SW 1271 (cell line): ENCODE data around the gene KCNQ5.
A peak's percentile ranks its signal among the peaks of the same experiment; 100 is the strongest.

Source experiments
- DNase-seq, 2 experiments: peaks; one replicate each; lab custom pipeline; 2025; lab: John Stamatoyannopoulos, UW

KCNQ5 gene

DNA sequence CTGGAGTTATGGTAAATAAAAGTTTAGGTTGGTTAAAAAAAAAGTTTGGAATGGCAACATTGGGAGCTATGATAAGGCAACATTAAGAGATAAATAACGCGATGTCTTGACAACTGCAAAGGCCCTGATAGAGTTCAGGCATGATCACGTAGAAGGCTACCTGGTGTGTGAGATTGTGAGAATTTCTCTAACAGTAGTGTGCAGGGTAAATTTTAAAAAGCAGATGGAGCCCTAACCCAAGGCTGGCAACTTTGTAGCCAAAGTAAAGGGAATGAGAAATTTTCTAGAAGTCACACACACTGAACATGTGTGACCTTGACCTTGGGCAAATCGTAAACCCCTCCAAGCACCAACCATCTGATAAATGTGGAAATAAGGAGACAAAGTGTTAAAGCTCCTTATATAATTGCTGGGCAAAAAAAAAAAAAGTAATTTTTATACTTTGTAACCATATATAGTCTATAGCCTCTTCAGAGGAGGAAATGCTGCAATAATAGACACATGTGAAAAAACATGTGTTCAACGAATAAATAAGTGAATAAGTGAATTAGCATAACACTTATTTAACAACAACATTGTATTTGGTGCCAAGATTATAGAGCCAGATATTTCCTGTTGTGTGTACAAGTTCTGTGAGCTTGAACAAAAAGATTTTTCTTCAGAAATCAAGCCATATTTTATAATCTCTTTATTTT lies 18.2 kb downstream of the KCNQ5 start:
- DNase-seq, result no peak

DNA sequence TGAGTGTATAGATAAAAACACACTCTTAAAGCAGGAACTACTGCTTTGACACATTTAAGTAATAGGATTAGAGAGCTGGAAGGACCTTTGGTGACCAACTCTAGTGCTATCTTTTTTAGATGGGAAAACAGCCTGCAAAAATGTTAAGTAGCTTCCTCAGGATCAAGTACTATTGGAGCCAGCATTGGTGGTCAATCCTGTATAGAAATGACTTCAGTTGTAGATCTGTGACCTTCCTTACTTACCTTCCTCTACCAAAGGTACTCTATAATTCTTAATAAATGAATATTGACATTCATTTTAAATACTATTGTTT lies 18.7 kb downstream of the KCNQ5 start:
- DNase-seq, result no peak

DNA sequence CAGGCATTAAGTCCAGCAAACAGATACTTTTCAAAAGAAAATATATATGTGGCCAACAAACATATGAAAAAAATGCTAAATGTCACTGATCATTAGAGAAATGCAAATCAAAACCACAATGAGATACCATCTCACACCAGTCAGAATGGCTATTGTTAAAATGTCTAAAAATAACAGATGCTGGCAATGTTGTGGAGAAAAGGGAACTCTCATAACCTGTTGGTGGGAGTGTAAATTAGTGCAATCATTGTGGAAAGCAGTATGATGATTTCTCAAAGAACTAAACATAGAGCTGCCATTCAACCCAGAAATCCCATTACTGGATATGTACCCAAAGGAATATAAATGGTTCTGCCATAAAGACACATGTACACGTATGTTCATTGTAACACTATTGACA lies 20.6 kb downstream of the KCNQ5 start:
- no peak for DNase-seq

DNA sequence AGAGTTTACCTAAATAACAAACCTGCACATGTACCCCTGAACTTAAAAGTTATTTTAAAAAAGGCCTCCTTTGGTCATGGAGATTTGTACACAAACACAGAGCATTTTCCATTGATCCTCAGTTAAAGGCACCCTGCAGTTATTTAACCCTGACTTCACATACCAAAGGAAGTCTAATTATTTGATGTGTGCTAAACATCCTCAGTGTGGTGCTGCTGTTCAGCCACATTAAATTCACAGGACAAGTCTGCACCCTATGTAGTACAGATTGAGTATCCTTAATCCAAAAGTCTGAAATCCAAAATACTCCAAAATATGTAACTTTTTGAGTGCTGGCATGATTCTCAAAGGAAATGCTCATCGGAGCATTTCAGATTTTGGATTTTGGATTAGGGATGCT lies 21.4 kb downstream of the KCNQ5 start:
- DNase-seq, result no peak

DNA sequence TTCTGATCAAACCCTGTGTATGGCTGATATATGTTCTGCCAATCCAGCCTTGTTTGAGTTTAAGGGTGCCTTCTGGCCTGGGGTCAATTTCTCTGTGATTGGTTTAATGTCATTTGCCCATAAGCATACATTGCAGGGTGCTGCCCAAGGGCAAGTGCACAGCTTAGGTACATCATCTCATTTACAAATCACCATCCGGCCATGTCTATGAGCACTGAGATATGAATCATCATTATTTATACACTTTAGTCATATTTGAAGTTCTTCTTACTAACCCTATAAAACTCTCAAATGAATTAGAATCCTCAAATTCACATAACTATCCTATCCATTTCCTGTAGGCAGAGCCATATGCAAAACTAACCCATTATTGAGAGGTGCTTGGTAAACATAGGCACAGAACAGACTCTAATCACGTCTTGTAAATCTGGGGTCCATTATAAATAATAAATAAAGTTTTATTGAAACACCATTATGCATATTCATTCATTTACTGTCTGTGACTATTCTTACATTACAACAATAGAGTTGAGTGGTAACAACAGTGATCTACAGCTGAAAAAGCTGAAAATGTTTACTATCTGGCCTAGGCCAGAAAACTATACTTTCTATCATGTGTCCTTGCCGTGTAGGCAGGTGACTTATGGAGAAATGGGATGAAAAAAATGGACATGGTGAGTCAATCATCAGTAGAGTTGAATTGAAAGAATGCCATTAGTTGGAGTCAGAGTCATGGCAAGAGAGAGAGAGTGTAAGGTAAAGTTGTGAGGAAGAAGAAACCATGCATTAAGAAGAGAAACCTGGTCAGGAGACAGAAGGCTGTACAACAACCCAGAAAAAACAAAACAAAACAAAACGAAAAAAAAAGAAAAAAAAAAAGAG lies 25.0 kb downstream of the KCNQ5 start:
- DNase-seq, result no peak

DNA sequence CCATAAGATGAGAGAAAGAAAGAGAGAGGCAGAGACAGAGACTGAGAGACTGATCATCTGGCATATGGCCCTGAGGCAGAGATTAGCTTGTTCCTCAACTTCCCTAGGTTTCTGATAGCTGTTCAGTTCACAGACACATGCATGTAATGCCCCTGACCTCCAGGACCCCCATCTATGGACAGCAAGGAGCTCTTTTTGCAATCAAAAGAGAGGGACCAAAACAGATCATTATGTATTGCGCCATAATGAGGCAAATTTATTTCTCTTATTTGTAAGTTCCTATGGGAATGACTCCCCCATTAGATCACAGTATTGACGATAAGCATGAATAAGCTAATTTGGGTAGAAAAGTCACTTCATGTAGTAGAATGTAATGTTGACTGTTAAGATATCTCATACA lies 25.6 kb downstream of the KCNQ5 start:
- DNase-seq, result no peak

DNA sequence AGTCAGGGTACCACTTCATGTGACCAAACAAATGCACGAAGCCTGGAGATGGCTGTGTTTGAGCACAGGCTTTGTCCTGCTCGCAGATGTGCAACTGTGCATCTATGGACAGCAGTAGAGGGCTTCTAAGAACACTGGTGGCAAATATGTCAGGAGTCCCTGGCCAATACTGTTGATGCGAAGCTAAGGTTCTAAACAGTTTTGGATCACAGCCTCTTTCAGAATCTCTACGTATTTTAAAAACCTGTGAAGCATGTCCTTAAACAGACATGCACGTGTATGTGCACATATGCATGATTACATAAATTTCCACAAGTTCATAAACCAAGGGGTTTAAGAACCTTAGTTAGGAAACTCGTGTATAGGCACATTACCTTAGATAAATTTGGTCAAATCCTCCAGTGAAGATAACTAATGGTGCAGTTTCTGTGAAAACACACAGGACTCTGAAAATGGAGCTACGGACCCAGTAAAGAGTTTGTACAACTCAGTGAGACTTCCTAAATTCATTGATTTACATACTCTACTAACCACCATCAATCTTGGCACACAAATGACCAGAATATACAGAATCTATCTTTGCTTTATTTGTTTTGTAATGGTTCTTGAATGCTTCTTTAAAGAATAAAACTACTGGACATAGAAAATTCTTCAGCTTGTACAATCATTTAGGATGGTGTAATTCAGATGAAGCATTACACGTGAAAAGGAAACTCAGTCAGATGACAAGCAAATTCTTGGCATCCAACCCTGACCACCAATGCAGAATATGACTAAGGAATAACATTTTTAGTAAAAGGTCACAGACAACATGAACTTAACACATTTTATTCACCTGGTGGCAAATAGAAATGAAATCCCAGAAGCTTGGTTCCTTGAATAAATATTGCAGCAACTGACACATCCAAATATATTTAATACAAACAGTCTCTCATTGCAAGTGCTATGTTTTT lies 27.4 kb downstream of the KCNQ5 start:
- DNase-seq, result peak in 1 of 2 experiments; percentile 17

DNA sequence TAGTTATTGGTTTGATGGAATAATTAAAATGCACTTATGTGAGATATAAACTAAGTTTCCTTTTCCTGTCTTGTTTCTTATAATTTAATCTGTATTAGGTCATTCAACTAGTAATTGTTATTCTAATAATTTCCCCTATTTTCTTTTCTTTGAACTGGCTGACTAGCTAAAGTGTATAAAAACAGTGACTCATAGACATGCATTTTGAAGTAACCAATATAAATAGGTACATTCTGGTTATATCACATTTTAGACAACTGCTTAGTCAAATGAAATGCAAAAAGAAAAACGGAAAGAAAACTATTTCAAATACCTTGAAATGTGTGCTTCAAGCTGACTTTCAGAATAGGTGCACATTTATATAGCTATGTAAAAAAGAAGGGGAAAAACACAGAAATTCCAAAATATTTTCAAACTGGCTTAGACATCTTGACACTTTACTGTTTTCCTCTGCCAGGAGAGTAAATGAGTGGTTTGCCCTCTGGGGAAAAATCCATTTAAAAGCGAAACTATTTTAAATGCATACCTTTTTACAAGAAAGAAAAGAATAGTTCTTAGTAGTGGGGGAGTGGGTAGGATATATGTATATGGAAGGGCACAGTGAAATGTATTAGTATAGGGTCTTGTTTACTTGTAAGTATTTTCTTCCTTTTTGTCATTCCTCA lies 28.3 kb downstream of the KCNQ5 start:
- DNase-seq, result no peak

DNA sequence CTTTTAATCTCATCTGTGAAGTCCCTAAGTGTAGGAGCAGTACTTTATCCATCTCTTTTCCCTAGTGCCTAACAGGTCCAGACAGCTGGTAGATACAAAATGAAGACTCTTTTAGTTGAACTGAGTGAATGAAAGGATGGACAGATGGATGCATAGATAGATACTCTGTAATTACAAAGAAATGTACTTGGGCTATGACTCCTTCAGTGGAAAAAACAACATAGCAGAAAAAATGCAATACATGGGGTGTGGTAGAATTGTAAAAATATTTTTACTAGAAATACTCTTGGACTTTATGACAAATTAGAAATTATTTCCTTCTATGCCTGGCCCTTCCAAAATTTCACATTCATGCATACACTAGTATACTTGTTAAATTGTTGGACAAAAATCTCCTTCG lies 29.3 kb downstream of the KCNQ5 start:
- DNase-seq, result no peak

DNA sequence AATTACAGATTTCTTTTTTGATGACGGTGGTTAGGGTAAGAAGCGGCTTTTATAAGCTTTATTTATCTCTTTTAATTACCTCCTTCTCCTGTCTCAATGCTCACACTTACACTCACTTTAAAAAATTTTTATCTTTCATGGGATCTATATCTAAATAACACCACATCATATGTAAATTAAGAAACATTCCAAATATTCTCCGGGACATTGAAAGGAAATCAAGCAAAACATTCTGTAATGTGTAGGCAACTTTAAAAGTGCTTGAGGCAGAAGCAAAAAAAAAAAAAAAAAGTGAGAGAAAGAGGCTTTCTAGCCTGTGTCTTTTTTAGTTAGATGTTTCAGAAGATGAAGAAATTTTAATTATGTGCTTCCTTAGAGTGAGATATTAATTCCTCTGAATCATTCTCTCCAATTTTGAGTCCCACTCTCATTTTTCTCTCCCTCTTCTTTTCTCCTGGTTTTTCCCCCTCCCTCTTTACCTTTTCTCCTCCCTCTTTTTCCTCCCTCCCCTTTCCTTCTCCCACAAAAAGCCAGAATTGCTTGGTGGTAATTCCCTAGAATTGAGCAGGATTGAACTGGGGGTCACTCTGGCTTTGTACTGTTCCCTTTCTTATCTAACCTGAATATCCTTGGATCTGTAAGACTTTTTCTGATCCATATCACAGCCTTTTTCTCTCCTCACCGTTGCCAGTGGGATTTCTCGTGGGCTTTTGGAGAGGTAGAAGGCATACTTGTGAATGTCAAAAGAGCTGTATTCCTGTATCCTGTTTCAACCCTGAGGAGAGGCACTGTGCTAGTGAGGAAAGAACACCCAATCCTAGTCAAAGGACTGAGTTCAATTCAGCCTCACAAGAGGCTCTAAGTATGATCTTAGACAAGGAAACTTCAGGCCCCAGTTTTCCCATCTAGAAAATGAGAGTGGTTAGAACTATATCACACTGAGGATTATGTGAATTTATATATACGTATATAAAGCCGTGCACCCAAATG lies 30.4 kb downstream of the KCNQ5 start:
- no peak for DNase-seq

DNA sequence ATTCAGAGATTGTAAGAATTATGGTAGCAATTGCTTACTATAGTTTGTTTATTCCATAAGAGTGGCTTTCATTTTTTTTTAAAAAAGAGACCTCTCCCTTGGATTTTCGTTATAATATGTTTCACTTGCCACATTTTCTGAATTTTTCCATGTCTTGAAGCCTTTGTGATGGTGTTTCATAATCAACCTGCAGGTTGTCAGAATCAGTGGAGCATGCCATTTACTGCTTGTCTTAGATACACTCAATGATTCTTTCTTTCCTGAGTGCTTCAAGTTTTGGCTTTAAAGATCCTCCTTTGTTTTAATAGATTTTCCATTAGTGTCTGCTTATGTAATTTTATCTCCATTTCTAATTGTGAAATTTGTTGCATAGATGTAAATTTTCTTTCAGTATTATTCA lies 31.2 kb downstream of the KCNQ5 start:
- DNase-seq, result no peak

DNA sequence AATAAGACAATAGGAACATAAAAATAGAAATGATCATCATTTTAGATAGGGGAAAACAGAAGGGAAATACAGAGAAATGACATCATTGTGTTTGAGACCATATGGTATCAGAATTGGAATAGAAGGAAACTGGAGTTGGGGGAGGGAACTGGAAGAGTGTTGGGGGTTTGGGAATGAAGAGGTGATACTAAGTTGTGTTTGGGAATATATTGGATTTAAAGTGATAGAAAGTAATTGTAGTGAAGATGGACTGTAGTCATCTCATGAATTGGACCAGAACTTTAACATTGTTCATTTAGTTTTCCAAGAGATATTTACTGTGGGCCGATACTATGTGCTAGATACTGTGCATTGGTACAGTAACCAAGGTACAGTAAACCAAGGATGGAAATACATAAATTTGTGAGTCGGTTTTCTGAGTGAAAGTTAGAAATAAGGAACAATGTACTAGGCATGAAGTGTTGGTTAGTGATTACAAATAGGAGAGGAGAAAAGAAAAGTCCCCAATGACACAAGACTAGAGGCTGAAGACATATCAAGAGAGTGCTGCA lies 32.3 kb downstream of the KCNQ5 start:
- DNase-seq, result no peak

DNA sequence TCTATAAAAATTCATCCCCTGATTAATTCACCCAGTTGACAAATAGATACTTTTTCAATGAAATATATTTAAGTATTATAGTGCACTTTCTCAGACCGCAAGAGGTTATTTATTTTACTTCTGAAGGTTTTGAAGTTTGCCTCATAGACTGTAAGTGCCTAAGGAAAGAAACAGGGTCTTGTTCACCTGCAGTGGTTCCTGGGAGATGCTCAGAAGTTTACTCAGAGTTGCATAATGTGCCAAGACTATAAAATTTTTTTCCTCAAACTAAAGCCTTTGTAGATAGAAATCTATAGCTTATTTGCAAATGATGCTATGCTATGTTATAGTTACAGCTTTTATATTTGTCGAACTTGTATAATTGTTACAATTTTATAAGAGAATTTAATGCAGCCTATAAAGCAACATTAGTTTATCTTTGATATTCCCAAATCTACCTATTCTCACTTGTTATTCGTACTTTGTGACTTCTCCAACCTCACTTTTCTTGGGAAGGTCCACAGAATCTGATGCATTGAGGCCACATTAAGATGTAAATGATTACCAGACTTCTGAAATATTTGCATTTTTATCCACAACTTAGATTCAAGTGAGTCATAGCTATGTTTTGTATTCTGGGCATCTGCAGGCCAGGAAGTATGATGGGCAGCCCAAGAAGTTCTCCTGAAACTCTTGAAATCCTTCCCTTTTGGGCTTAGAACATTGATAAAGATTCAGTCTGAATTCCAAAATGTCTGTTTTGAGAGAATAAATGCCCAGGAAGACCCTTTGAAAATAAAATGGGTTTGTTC lies 35.7 kb downstream of the KCNQ5 start:
- DNase-seq, result no peak

DNA sequence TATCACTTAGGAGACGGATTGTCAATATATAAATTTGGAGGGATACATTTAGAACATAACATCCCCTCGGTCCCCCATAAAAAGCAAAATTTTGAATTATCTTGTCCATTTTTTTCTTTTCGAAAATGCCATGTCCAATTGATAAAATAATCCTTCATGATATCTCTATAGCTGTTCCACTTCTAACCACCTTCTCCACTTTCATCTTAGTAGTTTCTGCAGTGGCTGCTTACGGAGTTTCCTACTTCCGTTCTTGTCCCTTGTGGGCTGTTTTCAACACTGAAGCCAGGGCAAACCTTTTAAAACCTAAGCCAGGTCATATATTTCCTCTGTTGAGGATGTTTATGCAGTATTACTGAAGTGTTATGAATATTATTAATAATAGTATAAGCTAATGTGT lies 37.9 kb downstream of the KCNQ5 start:
- no peak for DNase-seq

DNA sequence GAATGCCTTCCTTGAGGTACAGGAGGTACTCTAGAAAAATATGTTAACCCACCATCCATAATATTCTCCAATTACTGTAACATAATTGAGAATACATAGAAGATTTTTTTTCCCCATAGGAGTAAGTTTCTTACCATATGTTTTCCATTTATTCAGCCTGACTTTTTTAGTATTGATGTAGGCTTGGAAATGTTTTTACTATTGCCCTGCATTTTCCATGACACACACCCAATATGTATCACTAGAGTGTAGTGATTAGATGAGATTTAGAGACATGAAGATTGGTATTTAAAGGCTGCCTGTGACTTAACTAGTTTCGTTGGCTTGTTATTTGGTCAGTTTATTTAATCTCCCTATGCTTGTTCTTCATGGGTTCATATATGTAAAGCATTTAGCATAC lies 39.5 kb downstream of the KCNQ5 start:
- no peak for DNase-seq

DNA sequence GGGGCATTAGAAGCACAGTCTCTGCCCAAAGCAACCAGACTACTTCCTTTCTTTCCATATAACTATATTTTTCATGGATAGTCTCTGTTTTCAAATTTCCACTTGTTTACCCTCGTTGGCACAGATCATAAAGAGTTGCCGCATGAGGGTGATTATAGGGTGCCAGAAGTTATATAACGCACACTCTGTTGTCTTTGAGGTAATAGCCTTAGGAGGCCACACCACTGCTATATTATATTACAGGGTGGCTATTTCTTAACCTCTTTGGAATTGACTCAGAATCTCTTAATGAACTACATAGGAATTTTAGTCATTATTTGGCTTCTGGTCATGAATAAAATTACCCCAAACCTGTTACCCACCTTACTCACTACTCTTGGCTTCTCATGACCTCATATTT lies 43.7 kb downstream of the KCNQ5 start:
- DNase-seq, result no peak

DNA sequence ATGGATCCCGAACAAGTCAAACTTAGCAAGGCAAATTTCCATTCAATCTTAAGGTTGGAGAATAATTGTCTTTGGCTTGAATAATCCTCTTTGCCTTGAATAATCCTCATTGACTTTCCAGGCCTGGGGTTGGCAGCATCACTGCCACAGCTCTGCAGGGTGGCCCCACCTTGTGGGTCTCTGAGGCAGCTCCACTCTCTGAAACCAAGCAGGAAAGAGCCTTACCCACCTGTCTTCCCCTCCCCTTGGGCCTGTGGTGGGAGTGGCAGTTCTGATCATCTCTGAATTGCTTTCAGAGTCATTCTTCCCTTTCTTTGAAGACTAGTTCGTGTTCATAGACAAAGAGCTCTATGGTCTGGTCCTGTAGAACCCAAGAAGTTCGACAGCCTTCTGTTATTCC lies 47.5 kb downstream of the KCNQ5 start:
- no peak for DNase-seq

DNA sequence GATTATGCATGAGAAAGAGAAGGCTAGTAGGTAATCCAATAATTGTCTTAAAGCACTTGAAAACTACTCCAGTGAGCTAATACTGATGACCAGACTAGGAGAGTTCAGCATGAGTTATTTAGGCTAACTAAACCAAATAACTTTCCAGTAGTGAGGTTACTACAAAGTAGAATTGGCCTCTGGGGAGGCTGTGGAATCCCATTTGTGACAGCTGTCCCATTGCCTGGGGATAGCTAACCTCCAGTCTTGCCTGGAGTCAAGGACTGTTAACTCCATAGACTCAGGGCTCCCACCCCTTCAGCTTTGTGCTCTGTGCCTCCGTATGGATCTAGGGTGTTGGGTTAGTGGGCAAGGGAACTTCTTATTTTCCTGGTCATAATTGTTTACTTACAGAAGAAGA lies 51.0 kb downstream of the KCNQ5 start:
- no peak for DNase-seq

DNA sequence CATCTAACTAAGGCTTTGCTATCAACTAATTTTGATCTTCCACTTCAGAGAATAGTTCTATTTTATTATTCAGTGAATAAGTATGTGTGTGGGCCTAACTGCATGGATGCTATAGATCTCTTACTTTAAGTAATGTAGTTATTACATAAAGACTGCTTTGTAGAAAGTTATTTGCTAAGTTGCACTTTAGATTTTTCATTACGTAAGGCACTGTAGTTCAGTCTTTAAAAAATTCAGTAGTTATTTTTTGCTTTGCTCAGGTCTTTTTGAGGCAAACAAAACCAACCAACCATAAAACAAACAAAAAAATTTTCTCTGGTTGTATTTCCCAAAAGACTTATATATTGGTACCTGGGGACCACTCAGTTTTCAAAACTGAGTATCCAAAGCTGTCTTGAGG lies 53.0 kb downstream of the KCNQ5 start:
- DNase-seq, result no peak

DNA sequence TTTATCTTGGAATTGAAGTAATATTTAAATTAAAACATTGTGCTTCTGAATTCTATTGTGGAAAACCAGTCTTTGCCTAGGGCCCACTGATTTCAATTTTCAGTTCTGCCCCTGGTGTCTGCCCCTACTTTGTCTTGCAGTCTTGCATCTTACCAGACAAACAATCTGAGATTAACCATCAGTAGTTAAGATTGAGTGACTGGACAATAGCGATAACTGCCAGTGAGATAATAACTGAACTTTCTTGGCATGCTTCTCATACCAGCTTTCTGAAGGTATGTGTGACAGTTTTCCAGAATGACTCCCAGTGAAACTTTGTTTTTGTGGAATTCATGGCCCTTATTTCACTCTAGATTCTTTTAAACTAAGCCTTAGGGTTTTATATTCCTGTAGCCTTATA lies 53.5 kb downstream of the KCNQ5 start:
- no peak for DNase-seq
